Umbilical cord (tissue), 2 donors: Measurements from ENCODE around the gene NIPAL3. TPM values are rescaled to one million over a fixed set of nuclear protein-coding genes. Genes with fewer than 3 reads are reported as not detected.
"Not testable (repeated sequence)": the region's sequence is repeated elsewhere in the genome, so short reads cannot be mapped to it uniquely, and the experiment has no call there.

Experiments
- DNase-seq: peaks from one replicate; pipeline ENCODE4 v3.0.0-alpha.2; 2015; ENCODE audit warnings: low spot score
- total RNA-seq: library from RNA; depleted of rRNA; stranded (reverse); fragments of >200 nt; gene quantifications from one replicate; pipeline ENCODE4 v1.2.3, GENCODE V29; 2014; ENCODE audit warnings: low replicate concordance; ENCODE audit not compliant: insufficient read depth

The NIPAL3 gene
- total RNA-seq, 1 donor from 2014 or later: 24.6 TPM

GRCh38 chr1:24515671-24516209, 100.1 kb downstream of the NIPAL3 start:
- DNase-seq: not testable (repeated sequence)

- no peak for DNase-seq
Measured at GRCh38 chr1:24516506-24516905, 100.9 kb downstream of the NIPAL3 start.

- DNase-seq: no peak
Measured at GRCh38 chr1:24517898-24518297, 102.3 kb downstream of the NIPAL3 start.

- DNase-seq: not testable (repeated sequence)
Measured at GRCh38 chr1:24520282-24520681, 104.7 kb downstream of the NIPAL3 start.

Other genes with a start within 250 kb of the NIPAL3 start
- 5.3 TPM for gene IFNLR1, start 228.5 kb upstream of the NIPAL3 start, total RNA-seq
- 28.4 TPM for gene GRHL3, start 96.4 kb upstream of the NIPAL3 start, total RNA-seq
- gene STPG1, start 2.0 kb upstream of the NIPAL3 start, total RNA-seq: 14.7 TPM
- 12.8 TPM for gene RCAN3, start 87.0 kb downstream of the NIPAL3 start, total RNA-seq
- gene NCMAP, start 140.3 kb downstream of the NIPAL3 start, total RNA-seq: 1.9 TPM
- gene SRRM1, start 227.5 kb downstream of the NIPAL3 start, total RNA-seq: 59.7 TPM